Cardiac septum (tissue), 1 donor: ENCODE measurements around the gene RPL18. TPM values are rescaled to one million over a fixed set of nuclear protein-coding genes. Genes with fewer than 3 reads are reported as not detected.

Experiments
- DNase-seq: peaks from one replicate; pipeline ENCODE4 v3.0.0-alpha.2; 2020; ENCODE audit warnings: low spot score
- intact Hi-C: fragments of 100-400 bp; cut with DNase I; formaldehyde crosslinking; loops from one replicate; pipeline ENCODE4 v1.14.0; 2022
- total RNA-seq: library from RNA; stranded (reverse); fragmentation: NEBNext Ultra II Directional; extraction: Animal tissue kit (Norgen Biotek cat#: 25700); gene quantifications from one replicate; pipeline ENCODE4 v1.2.1, GENCODE V29; 2021
- donor health status: DM: no; HTN: no; CAD: no.

Gene RPL18
- total RNA-seq, 1 donor from 2014 or later = 437 TPM

GRCh38 chr19:48646001-48646721 is 27.2 kb upstream of the RPL18 start, which contains the start of gene CA11:
TSS of gene CA11 (minus strand) at chr19:48646187. CDS start at chr19:48645632, 555 bp downstream.
- intact Hi-C loops = loop anchor here (5.0 kb wide), 2 partner anchors 191 to 311 kb away; partner anchors contain the start of gene HSD17B14
- DNase-seq = peak; percentile 92

- intact Hi-C loops = loop anchor here (5.0 kb wide), 2 partner anchors 192 to 312 kb away; partner anchors contain the start of gene HSD17B14
- no peak for DNase-seq
Observed at GRCh38 chr19:48645620-48646000, 26.6 kb upstream of the RPL18 start.

- DNase-seq = no peak
- intact Hi-C loops = loop anchor here (5.0 kb wide), 2 partner anchors 192 to 312 kb away; partner anchors contain the start of gene HSD17B14
Observed at GRCh38 chr19:48644839-48645619, 26.1 kb upstream of the RPL18 start.

DNA sequence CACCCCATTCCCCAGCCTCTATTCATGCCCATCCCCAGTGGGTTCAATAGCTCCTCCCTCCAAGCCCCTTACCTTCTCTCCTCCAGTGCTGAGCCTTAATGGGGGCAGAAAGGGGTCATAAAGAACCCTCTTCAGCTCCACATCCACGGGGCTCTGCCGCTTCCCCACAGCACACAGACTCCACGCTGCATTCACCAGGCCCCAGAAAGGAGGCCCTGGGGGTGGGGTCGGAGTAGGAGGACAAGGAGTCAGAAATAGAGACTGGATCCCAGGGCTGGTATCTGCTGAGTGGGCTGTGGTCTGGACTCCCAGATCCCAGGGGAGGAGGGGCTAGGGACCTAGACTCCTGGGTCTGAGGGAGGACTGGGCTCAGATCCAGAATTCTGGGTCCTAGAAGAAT is 25.4 kb upstream of the RPL18 start:
- intact Hi-C loops = no loop called here
- DNase-seq = no peak

DNA sequence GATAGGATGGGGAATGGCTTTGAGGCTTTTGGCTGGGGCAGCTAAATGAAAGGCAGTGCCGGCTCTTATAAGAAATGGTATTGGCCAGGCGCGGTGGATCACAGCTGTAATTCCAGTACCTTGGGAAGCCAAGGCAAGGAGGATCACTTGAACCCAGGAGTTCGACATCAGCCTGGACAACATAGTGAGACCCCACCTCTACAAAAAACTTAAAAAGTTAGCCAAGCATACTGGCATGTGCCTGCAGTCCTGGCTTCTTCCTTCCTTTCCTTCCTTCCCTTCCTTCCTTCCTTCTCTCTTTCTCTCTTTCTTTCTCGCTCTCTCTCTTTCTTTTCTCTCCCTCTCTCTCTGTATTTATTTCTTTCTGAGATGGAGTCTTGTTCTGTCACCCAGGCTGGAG is 23.9 kb upstream of the RPL18 start:
- intact Hi-C loops = no loop called here
- no peak for DNase-seq

DNA sequence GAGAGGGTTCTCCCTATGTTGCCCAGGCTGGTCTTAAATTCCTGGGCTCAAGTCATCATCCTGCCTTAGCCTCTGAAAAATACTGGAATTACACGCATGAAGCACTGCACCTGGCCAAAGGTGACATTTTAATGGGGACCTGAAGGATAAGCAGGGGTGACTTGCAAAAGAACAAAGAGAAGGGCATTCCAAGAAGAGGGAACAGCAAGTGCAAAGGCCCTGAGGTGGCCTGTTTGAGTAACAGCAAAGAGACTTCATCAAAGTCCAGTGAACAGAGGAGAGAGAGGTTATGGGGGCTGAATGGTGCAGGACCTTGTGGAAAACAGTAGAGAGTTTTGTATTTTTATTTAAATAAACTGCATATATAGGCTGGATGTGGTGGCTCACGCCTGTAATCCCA is 22.9 kb upstream of the RPL18 start:
- DNase-seq = no peak
- intact Hi-C loops = no loop called here

GRCh38 chr19:48639483-48640375 is 20.8 kb upstream of the RPL18 start:
- intact Hi-C loops = no loop called here
- no peak for DNase-seq

- intact Hi-C loops = no loop called here
- no peak for DNase-seq
Observed at GRCh38 chr19:48638831-48639381, 19.9 kb upstream of the RPL18 start.

GRCh38 chr19:48637948-48638830 is 19.2 kb upstream of the RPL18 start:
- intact Hi-C loops = no loop called here

GRCh38 chr19:48637449-48637947 is 18.5 kb upstream of the RPL18 start:
- DNase-seq = peak; percentile 98
- intact Hi-C loops = no loop called here

More at GRCh38 chr19:48637948-48638830, 19.2 kb upstream of the RPL18 start:
- DNase-seq = peak; percentile 91

GRCh38 chr19:48636859-48637448 is 18.0 kb upstream of the RPL18 start, which contains the start of gene DBP:
TSS of gene DBP (minus strand) at chr19:48637379. CDS start at chr19:48636994, 385 bp downstream.
- DNase-seq = no peak
- intact Hi-C loops = no loop called here

- intact Hi-C loops = no loop called here
- no peak for DNase-seq
Observed at GRCh38 chr19:48635966-48636858, 17.2 kb upstream of the RPL18 start.

DNA sequence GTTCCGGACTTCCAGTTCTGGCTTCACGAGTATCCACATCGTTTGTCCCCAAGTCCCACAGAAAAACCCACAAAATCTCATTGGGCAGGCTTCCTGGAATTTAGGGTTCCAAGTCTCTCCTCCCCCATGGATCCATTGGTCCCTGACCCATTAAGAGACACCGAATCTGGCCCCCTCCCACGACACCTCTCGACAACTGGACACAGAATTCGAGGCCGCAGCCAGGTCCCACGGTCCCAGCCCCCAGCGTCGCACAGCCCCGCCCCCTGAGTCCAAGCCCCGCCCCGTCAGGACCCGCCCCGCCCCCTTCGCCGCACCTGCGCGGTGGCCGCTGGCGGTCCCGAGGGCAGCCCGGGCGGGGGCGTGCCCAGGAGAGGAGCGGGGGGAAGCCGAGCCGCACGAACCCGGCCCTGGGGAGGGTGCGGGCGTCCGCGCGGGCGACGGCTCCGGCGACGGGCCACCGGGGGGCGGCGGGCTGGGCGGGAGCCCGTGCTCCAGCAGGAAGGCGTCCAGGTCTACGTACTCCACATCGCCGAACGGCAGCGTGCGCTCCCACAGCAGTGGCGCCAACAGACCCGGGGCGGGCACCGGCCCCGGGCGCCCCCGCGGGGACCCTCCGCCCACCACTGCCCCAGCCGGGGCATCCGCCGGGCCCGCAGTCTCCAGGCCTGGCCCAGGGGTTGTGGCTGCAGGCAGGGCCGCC is 16.4 kb upstream of the RPL18 start:
- intact Hi-C loops = no loop called here
- DNase-seq = peak; percentile 89

DNA sequence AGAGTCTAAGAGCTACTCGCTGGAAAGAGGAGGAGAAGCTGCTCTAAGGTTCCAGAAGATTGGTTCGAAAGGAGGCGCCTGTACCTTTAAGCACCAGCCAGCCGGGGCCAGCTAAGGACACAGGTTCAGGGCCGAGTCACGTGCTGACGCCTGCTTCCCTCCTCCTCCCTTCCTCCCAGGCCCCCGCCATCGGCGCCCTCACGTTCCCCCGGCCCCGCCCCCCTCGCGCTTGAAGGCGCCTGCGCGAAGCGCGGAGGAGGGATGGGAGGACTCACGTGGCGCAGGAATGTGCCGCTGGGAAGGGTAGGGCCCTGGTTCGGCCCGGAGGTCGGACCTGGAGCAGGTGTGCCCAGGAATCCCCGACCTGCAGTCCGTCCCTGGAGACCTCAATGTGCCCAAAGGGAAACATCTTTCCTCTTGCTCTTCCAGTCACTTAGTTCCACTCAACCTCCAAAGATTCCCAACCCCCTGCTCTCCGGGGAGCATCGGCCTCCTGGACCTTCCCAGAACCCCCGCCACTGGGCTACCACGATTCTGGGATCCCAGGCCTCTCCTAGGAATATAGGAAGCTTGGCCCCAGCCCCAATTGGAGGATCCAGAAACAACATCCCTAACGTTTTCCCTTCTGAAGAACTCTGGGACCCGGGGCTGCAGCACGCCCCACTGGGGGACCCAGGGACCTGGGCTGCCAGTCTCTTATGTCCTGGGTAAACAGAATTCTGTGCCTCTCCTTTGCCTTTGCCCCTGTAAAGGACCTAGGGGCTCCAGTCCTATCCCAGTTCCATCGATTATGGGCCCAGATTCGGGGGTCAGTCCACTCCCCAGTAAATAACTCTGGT is 15.7 kb upstream of the RPL18 start:
- peak; percentile 97 for DNase-seq
- intact Hi-C loops = no loop called here

DNA sequence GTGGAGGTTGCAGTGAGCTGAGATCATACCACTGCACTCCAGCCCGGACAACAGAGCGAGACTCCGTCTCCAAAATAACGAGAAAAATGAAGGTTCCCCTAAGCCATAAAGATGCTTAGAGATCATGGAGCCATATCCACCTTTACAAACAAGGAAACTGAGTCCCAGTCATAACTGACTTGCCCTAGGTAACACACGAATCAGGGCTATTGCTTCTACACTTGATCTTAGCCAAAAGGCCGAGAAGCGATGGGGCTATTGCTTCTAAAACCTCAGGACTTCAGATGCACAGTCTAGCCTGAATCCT is 15.0 kb upstream of the RPL18 start:
- intact Hi-C loops = no loop called here
- no peak for DNase-seq
